Measurements from ENCODE around the gene ITPK1. TPM values are rescaled to one million over a fixed set of nuclear protein-coding genes. Genes with fewer than 3 reads are reported as not detected.

The ITPK1 gene
- total RNA-seq, 1 donor from 2014 or later: 66.9 TPM

DNA sequence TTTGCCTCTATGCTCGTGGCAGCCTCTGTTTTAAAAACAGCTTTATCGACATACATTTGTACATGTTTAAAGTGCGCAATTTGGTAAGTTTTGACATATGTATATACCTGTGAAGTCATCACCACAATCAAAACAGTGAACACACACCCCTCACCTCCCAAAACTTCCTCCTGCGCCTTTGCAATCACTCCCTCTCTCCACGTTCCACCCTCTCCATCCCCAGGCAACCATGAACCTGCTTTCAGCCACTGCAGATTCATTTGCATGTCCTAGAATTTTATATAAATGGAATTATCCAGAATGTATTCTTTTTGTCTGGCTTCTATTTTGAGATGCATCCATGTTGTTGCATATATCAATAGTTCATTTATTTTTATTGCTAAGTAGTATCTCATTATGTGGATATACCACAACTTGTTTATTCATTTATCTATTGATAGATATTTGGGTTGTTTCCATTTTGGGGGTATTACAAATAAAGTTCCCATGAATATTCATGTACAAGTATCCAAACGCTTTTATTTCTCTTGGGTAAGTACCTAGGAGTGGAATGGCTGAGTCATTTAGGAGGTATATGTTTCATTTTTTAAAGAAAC, 208.3 kb downstream of the ITPK1 start:
- Mint-ChIP-seq H3K36me3 (ENCODE audit: low read depth) (no peaks in the 10 kb centered on the region), H3K27ac (no peak overlapping the region), H3K27me3 (ENCODE audit: low read depth) (peaks cover 9% of the 10 kb centered on the region), H3K4me1 (ENCODE audit: low read depth) (no peaks in the 10 kb centered on the region), H3K9me3 (no peaks in the 10 kb centered on the region), H3K4me3 (ENCODE audit: low read depth) (no peak overlapping the region)
- DNase-seq (ENCODE audit: low spot score): no peak
- intact Hi-C loops (cut with micrococcal nuclease): no loop called here

DNA sequence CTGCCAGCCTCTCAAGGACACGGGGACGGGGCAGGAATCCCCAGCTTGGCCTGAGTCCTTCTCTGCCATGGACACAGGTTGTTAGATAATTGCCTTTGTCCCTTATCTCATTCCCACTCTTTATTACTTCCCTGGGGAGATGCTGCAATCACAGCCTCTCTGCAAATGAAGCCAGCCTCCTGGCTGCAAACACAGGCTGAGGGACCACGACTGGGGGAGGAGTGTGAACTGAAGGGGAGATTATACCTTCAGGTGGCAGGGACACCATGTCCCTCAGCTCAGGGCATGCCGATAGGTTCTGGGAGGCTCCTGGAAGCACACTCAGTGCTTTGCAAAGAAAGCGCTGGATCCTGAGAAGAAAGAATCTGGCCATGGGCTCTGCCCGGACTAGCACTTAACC, 208.9 kb downstream of the ITPK1 start:
- no peak for DNase-seq (ENCODE audit: low spot score)
- Mint-ChIP-seq H3K27ac (no peak overlapping the region), H3K27me3 (ENCODE audit: low read depth) (peaks cover 14% of the 10 kb centered on the region), H3K4me1 (ENCODE audit: low read depth) (no peaks in the 10 kb centered on the region), H3K4me3 (ENCODE audit: low read depth) (no peak overlapping the region), H3K36me3 (ENCODE audit: low read depth) (no peaks in the 10 kb centered on the region), H3K9me3 (no peaks in the 10 kb centered on the region)
- intact Hi-C loops (cut with micrococcal nuclease): no loop called here

- Mint-ChIP-seq H3K27me3 (ENCODE audit: low read depth) (peaks cover 14% of the 10 kb centered on the region), H3K4me1 (ENCODE audit: low read depth) (no peaks in the 10 kb centered on the region), H3K36me3 (ENCODE audit: low read depth) (no peaks in the 10 kb centered on the region), H3K4me3 (ENCODE audit: low read depth) (no peak overlapping the region), H3K27ac (no peak overlapping the region), H3K9me3 (no peaks in the 10 kb centered on the region)
- intact Hi-C loops (cut with micrococcal nuclease): no loop called here
- no peak for DNase-seq (ENCODE audit: low spot score)
Observed at GRCh38 chr14:92906420-92906819, 209.3 kb downstream of the ITPK1 start.

GRCh38 chr14:92905667-92906066, 210.1 kb downstream of the ITPK1 start:
- Mint-ChIP-seq H3K27me3 (ENCODE audit: low read depth) (peaks cover 14% of the 10 kb centered on the region), H3K9me3 (no peaks in the 10 kb centered on the region), H3K4me1 (ENCODE audit: low read depth) (no peaks in the 10 kb centered on the region), H3K27ac (no peak overlapping the region), H3K4me3 (ENCODE audit: low read depth) (no peak overlapping the region), H3K36me3 (ENCODE audit: low read depth) (no peaks in the 10 kb centered on the region)
- DNase-seq (ENCODE audit: low spot score): no peak
- intact Hi-C loops (cut with micrococcal nuclease): no loop called here

GRCh38 chr14:92903359-92903758, 212.4 kb downstream of the ITPK1 start:
- no peak for DNase-seq (ENCODE audit: low spot score)
- Mint-ChIP-seq H3K4me3 (ENCODE audit: low read depth) (no peak overlapping the region), H3K9me3 (no peaks in the 10 kb centered on the region), H3K27ac (no peak overlapping the region), H3K4me1 (ENCODE audit: low read depth) (peaks cover 4% of the 10 kb centered on the region), H3K36me3 (ENCODE audit: low read depth) (no peaks in the 10 kb centered on the region), H3K27me3 (ENCODE audit: low read depth) (peaks cover 14% of the 10 kb centered on the region)
- intact Hi-C loops (cut with micrococcal nuclease): no loop called here

- no peak overlapping the region for H3K27ac Mint-ChIP-seq
- H3K4me3 Mint-ChIP-seq (ENCODE audit: low read depth): no peak overlapping the region
- no peaks in the 10 kb centered on the region for H3K9me3 Mint-ChIP-seq
- H3K36me3 Mint-ChIP-seq (ENCODE audit: low read depth): no peaks in the 10 kb centered on the region
- intact Hi-C loops (cut with micrococcal nuclease): no loop called here
- no peak for DNase-seq (ENCODE audit: low spot score)
- H3K27me3 Mint-ChIP-seq (ENCODE audit: low read depth): peaks cover 14% of the 10 kb centered on the region
- peaks cover 10% of the 10 kb centered on the region for H3K4me1 Mint-ChIP-seq (ENCODE audit: low read depth)
Observed at GRCh38 chr14:92902726-92903125, 213.0 kb downstream of the ITPK1 start.

DNA sequence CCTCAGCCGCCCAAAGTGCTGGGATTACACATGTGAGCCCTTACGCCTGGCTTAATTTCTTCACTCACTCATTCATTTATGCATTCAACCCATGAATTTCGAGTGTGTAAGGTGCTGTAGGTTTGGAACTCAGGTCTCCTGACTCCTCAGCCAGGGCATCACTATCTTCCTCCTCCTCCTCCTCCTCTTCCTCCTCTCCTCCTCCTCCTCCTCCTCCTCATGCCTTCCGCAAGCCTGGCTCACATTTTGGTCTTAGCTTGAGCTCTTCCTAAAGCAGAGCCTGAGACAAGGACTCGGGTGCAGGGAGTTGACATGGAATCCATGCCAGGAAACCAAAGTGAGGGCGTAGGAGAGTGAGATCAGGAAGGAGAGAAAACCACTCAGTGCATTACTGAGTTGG, 213.5 kb downstream of the ITPK1 start:
- Mint-ChIP-seq H3K27ac (no peak overlapping the region), H3K4me3 (ENCODE audit: low read depth) (no peak overlapping the region), H3K4me1 (ENCODE audit: low read depth) (peaks cover 10% of the 10 kb centered on the region), H3K36me3 (ENCODE audit: low read depth) (no peaks in the 10 kb centered on the region), H3K27me3 (ENCODE audit: low read depth) (peaks cover 12% of the 10 kb centered on the region), H3K9me3 (no peaks in the 10 kb centered on the region)
- intact Hi-C loops (cut with micrococcal nuclease): no loop called here
- DNase-seq (ENCODE audit: low spot score): no peak

DNA sequence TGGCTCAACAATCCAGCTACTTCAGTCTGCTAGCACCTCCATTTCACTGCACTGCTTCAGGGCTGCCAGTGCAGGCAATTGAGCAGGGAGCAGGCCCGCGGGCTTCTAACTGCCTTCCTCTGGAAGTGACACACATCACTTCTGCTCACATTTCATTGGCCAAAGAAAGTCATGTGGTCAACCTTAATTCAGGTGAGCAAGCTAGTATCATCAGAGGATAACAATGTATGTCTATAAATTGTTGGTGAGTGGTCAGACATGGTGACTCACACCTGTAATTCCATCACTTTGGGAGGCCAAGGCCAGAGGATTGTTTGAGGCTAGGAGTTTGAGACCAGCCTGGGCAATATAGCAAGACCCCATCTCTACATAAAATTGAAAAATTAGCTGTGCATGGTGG, 215.1 kb downstream of the ITPK1 start:
- Mint-ChIP-seq H3K9me3 (no peaks in the 10 kb centered on the region), H3K27ac (no peak overlapping the region), H3K27me3 (ENCODE audit: low read depth) (peaks cover 14% of the 10 kb centered on the region), H3K36me3 (ENCODE audit: low read depth) (no peaks in the 10 kb centered on the region), H3K4me1 (ENCODE audit: low read depth) (peaks cover 10% of the 10 kb centered on the region), H3K4me3 (ENCODE audit: low read depth) (no peak overlapping the region)
- intact Hi-C loops (cut with micrococcal nuclease): no loop called here
- no peak for DNase-seq (ENCODE audit: low spot score)

GRCh38 chr14:92898566-92899131, 217.1 kb downstream of the ITPK1 start:
- Mint-ChIP-seq H3K9me3 (no peaks in the 10 kb centered on the region), H3K27ac (no peak overlapping the region), H3K4me1 (ENCODE audit: low read depth) (peaks cover 10% of the 10 kb centered on the region), H3K36me3 (ENCODE audit: low read depth) (no peaks in the 10 kb centered on the region), H3K4me3 (ENCODE audit: low read depth) (peak overlapping the region; percentile 59), H3K27me3 (ENCODE audit: low read depth) (peaks cover 14% of the 10 kb centered on the region)
- DNase-seq (ENCODE audit: low spot score): no peak
- intact Hi-C loops (cut with micrococcal nuclease): no loop called here

DNA sequence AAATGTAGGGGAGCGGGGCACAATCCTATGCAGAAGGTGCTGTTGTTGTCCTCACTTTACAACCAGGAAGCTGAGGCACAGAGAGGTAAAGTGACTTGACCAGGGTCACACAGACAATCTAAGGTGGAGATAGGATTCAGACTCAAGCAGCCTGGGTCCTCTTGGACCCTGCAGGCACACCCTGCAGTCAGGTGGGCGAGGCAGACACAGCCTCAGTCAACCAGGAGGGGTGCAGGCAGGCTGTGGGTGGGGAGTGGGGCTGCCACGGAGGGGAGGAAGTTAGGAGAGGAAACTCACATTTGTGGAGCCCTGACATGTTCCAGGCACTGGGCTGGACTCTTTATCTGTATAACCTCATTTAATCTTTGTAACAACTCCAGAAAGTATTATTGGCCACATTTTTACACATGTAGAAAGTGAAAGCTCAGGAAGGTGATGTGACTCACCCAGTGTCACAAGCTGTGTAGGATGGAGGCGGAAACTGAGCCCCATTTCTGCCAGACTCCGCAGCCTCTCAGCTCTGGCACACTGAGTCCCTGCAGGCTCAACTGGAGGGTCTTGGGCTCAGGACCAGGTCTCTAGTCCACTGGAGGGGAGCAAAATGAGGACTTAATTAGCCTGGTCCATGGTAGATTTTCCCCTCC, 217.7 kb downstream of the ITPK1 start:
- H3K27ac Mint-ChIP-seq: peak overlapping the region; percentile 56
- DNase-seq (ENCODE audit: low spot score): peak; percentile 12
- H3K9me3 Mint-ChIP-seq: peaks cover under 1% of the 10 kb centered on the region
- H3K4me3 Mint-ChIP-seq (ENCODE audit: low read depth): peak overlapping the region; percentile 59
- H3K27me3 Mint-ChIP-seq (ENCODE audit: low read depth): peaks cover 13% of the 10 kb centered on the region
- intact Hi-C loops (cut with micrococcal nuclease): no loop called here
- H3K4me1 Mint-ChIP-seq (ENCODE audit: low read depth): peaks cover 10% of the 10 kb centered on the region
- H3K36me3 Mint-ChIP-seq (ENCODE audit: low read depth): no peaks in the 10 kb centered on the region

DNA sequence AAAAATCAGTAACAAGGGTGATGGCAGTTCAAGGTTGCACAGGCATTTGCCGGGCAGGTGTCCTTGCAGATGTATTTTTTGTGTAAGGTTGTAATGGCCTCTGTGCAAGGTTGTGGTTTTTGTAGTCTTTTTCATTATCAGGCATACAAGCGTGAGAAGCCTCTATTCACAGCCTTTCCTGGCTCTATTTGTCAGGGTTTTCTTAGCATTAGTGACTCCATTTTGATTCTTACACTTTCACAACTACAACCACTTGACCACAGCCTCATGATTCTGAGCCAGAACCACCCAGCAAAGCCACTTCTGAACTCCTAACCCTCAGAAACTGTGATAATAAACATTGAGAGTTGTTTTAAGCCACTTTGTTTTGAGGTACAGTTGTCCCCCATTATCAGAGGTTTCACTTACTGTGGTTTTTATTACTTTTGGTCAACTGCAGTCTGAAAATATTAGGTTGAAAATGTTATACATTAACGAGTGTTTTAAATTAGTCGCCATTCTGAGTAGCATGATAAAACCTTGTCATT, 220.3 kb downstream of the ITPK1 start:
- Mint-ChIP-seq H3K9me3 (peaks cover 8% of the 10 kb centered on the region), H3K27ac (no peak overlapping the region), H3K4me1 (ENCODE audit: low read depth) (peaks cover 10% of the 10 kb centered on the region), H3K36me3 (ENCODE audit: low read depth) (no peaks in the 10 kb centered on the region), H3K27me3 (ENCODE audit: low read depth) (peaks cover 2% of the 10 kb centered on the region), H3K4me3 (ENCODE audit: low read depth) (no peak overlapping the region)
- intact Hi-C loops (cut with micrococcal nuclease): no loop called here
- no peak for DNase-seq (ENCODE audit: low spot score)

GRCh38 chr14:92892589-92892988, 223.1 kb downstream of the ITPK1 start:
- no peaks in the 10 kb centered on the region for H3K4me1 Mint-ChIP-seq (ENCODE audit: low read depth)
- H3K36me3 Mint-ChIP-seq (ENCODE audit: low read depth): no peaks in the 10 kb centered on the region
- no peak overlapping the region for H3K4me3 Mint-ChIP-seq (ENCODE audit: low read depth)
- peaks cover 4% of the 10 kb centered on the region for H3K27me3 Mint-ChIP-seq (ENCODE audit: low read depth)
- intact Hi-C loops (cut with micrococcal nuclease): no loop called here
- peaks cover 8% of the 10 kb centered on the region for H3K9me3 Mint-ChIP-seq
- no peak for DNase-seq (ENCODE audit: low spot score)
- no peak overlapping the region for H3K27ac Mint-ChIP-seq

DNA sequence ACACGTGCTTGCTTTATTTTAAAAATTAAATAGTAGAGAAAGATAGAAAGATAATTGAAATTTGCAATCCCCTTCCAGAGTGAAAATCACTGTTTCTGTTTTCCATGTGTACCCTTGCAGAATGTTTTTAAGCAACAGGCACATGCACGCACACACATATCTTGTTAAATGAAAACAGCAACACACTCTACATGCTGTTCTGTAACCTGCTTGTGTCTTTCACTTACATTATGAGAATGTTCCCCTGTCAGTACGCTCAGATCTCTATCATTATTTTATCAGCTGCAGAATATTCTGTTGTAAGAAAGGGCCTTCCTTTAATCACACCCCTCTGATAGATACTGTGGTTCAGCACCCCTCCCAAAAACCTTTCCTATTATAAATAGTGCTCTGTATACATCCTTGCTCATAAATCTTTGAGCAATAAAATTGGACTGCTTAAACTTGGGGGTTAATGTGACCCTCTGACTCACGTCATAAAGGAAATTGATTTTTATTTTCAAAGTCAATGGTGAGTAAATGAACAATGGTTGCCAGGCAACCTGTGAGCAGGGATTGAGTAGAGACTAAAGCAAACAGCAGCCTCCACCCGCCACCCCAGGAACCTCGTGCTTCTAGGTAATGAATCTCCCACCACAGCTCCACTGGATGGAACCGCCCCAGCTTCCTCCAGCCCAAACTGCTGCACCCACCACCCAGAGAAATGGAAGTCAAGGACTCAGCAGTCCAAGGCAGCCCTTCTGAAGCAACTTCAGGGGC, 224.7 kb downstream of the ITPK1 start:
- H3K27me3 Mint-ChIP-seq (ENCODE audit: low read depth): peaks cover 6% of the 10 kb centered on the region
- H3K36me3 Mint-ChIP-seq (ENCODE audit: low read depth): no peaks in the 10 kb centered on the region
- H3K4me1 Mint-ChIP-seq (ENCODE audit: low read depth): no peaks in the 10 kb centered on the region
- no peak overlapping the region for H3K4me3 Mint-ChIP-seq (ENCODE audit: low read depth)
- no peak overlapping the region for H3K27ac Mint-ChIP-seq
- intact Hi-C loops (cut with micrococcal nuclease): no loop called here
- DNase-seq (ENCODE audit: low spot score): no peak
- peaks cover 8% of the 10 kb centered on the region for H3K9me3 Mint-ChIP-seq

Data from activated T-helper 2 cell treated with anti-CD3 and anti-CD28 coated beads, Interferon-gamma antibody, Interleukin-2, Interleukin-4, amounts not matched to agents 10 μg/mL and 5 μg/mL and 100 μg/mL, durations not matched to agents 14 hours and 24 hours and 36 hours (primary cell).